ENCODE data around the gene NR6A1.

Gene NR6A1

GRCh38 chr9:124488641-124489210 lies 282.4 kb downstream of the NR6A1 start:
- no peak for DNase-seq (ENCODE audit: low read depth)

GRCh38 chr9:124487260-124488182 lies 283.6 kb downstream of the NR6A1 start:
- DNase-seq (ENCODE audit: low read depth): no peak

- no peak for DNase-seq (ENCODE audit: low read depth)
Observed at GRCh38 chr9:124486778-124487259, 284.3 kb downstream of the NR6A1 start.

GRCh38 chr9:124485936-124486335 lies 285.2 kb downstream of the NR6A1 start:
- no peak for DNase-seq (ENCODE audit: low read depth)

GRCh38 chr9:124485201-124485600 lies 285.9 kb downstream of the NR6A1 start:
- DNase-seq (ENCODE audit: low read depth): no peak

- no peak for DNase-seq (ENCODE audit: low read depth)
Observed at GRCh38 chr9:124483481-124483880, 287.6 kb downstream of the NR6A1 start.

- no peak for DNase-seq (ENCODE audit: low read depth)
Observed at GRCh38 chr9:124482431-124483031, 288.6 kb downstream of the NR6A1 start.

GRCh38 chr9:124481115-124481514 lies 290.0 kb downstream of the NR6A1 start:
- DNase-seq (ENCODE audit: low read depth): no peak

GRCh38 chr9:124480621-124480981 lies 290.5 kb downstream of the NR6A1 start:
- peak; percentile 45 for DNase-seq (ENCODE audit: low read depth)

GRCh38 chr9:124479947-124480620 lies 291.0 kb downstream of the NR6A1 start:
- DNase-seq (ENCODE audit: low read depth): no peak

- no peak for DNase-seq (ENCODE audit: low read depth)
Observed at GRCh38 chr9:124479371-124479770, 291.7 kb downstream of the NR6A1 start.

GRCh38 chr9:124478354-124478753 lies 292.8 kb downstream of the NR6A1 start:
- DNase-seq (ENCODE audit: low read depth): no peak

GRCh38 chr9:124477648-124478285 lies 293.3 kb downstream of the NR6A1 start:
- DNase-seq (ENCODE audit: low read depth): no peak

- no peak for DNase-seq (ENCODE audit: low read depth)
Observed at GRCh38 chr9:124477211-124477647, 293.9 kb downstream of the NR6A1 start.

- DNase-seq (ENCODE audit: low read depth): no peak
Observed at GRCh38 chr9:124475868-124476690, 295.0 kb downstream of the NR6A1 start.

- DNase-seq (ENCODE audit: low read depth): no peak
Observed at GRCh38 chr9:124475158-124475867, 295.8 kb downstream of the NR6A1 start.

GRCh38 chr9:124474151-124474550 lies 297.0 kb downstream of the NR6A1 start:
- no peak for DNase-seq (ENCODE audit: low read depth)

- no peak for DNase-seq (ENCODE audit: low read depth)
Observed at GRCh38 chr9:124473310-124473709, 297.8 kb downstream of the NR6A1 start.

GRCh38 chr9:124472770-124473169 lies 298.3 kb downstream of the NR6A1 start:
- DNase-seq (ENCODE audit: low read depth): no peak

GRCh38 chr9:124471761-124472160 lies 299.4 kb downstream of the NR6A1 start:
- no peak for DNase-seq (ENCODE audit: low read depth)

Data from CMK (cell line).